Thyroid gland (tissue), 4 donors: ENCODE measurements around the gene LARGE2.

Experiments
- POLR2A ChIP-seq, 2 donors: fragments of 450-650 bp; IDR thresholded peaks; one replicate each; pipeline ENCODE4 v1.6.1; 2017; ENCODE audit warnings: antibody characterized with exemption in 2 of 2, mild to moderate bottlenecking in 2 of 2, moderate library complexity in 1 of 2
- TF ChIP-seq, protein P1 (sequence below), 6 experiments: fragments of 200-600 bp in 3 of 6; fragments of 450-650 bp in 3 of 6; sonication (generic) in 3 of 6; IDR thresholded peaks; one replicate each; pipeline ENCODE4 v1.5.1; 2016 to 2019; ENCODE audit warnings: antibody characterized with exemption in 6 of 6, mild to moderate bottlenecking in 2 of 6, inconsistent platforms in 1 of 6, moderate library complexity in 1 of 6

- no peak for TF ChIP-seq POLR2A (IDR thresholded peaks at IDR 0.05)
- TF ChIP-seq, protein P1, sequence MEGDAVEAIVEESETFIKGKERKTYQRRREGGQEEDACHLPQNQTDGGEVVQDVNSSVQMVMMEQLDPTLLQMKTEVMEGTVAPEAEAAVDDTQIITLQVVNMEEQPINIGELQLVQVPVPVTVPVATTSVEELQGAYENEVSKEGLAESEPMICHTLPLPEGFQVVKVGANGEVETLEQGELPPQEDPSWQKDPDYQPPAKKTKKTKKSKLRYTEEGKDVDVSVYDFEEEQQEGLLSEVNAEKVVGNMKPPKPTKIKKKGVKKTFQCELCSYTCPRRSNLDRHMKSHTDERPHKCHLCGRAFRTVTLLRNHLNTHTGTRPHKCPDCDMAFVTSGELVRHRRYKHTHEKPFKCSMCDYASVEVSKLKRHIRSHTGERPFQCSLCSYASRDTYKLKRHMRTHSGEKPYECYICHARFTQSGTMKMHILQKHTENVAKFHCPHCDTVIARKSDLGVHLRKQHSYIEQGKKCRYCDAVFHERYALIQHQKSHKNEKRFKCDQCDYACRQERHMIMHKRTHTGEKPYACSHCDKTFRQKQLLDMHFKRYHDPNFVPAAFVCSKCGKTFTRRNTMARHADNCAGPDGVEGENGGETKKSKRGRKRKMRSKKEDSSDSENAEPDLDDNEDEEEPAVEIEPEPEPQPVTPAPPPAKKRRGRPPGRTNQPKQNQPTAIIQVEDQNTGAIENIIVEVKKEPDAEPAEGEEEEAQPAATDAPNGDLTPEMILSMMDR (IDR thresholded peaks at IDR 0.05), result no peak
These were observed 21.4 kb upstream of the LARGE2 start for GRCh38 chr11:45900916-45901617.
